ENCODE results near the gene ALDOC. TPM values are rescaled to one million over a fixed set of nuclear protein-coding genes. Genes with fewer than 3 reads are reported as not detected.

The ALDOC gene
- polyA plus RNA-seq, 1 of the 3 experiments (the other 2 are of a cell fraction), result 10.3 TPM

DNA sequence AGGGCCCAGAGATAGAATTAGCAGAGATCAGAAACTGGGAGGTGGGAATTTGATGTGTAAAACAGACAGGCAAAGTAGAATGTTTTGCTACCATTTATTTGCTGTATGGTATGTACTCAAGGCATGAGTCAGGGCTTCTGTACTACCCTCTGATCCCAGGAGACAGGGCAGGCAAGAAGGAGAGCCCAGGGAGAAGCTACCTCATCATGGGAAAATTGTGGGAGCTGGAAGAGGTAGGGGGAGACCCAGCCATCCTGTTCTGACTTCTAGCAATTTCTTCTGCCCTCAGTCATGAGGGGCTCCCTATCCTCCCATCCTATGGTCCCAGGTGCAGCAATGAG is 3.7 kb downstream of the ALDOC start:
- no peak overlapping the region for H3K9ac ChIP-seq
- TF ChIP-seq FOXM1 (IDR thresholded peaks at IDR 0.05; ENCODE audit: low read depth) (no peak), GABPA (IDR thresholded peaks at IDR 0.05; ENCODE audit: low read depth) (no peak), EP300 (IDR thresholded peaks at IDR 0.05; ENCODE audit: borderline replicate concordance in 1 of 2, low read depth in 1 of 2, low read length in 1 of 2) (no peak), SMC3 (IDR thresholded peaks at IDR 0.05; ENCODE audit: low read depth, low read length) (no peak), EZH2phosphoT487 (IDR thresholded peaks at IDR 0.05; ENCODE audit: borderline replicate concordance, low read depth) (no peak)
- peaks cover 25% of the 10 kb centered on the region for H3K79me2 ChIP-seq (ENCODE audit: insufficient read depth)
- no peaks in the 10 kb centered on the region for H4K20me1 ChIP-seq (ENCODE audit: insufficient read depth)
- H3K27ac ChIP-seq (ENCODE audit: low read depth in 2 of 2, low read length in 1 of 2), result no peak overlapping the region
- H3K4me3 ChIP-seq (ENCODE audit: low read depth in 2 of 2, low read length in 1 of 2), result no peak overlapping the region
- no peaks in the 10 kb centered on the region for H3K27me3 ChIP-seq (ENCODE audit: insufficient read depth)
- no peak for DNase-seq
- peaks cover 7 to 9% of the 10 kb centered on the region in 2 experiments for H3K36me3 ChIP-seq (replicated peaks in 1 of 2; ENCODE audit: control insufficient read depth in 1 of 2, insufficient read depth in 2 of 2, low read length in 1 of 2)
- H3K9me2 ChIP-seq, result no peaks in the 10 kb centered on the region
- no peak overlapping the region for H3K4me2 ChIP-seq
- CTCF ChIA-PET, result interaction anchor here (1.1 to 3.1 kb wide), 5 partner anchors 23 to 71 kb away, joined by 4 to 13 read pairs (median 4); partner anchors contain the start of gene BLTP2
- H2AFZ ChIP-seq (ENCODE audit: low read depth), result no peak overlapping the region
- no peaks in the 10 kb centered on the region for H3K9me3 ChIP-seq
- peaks cover 11% of the 10 kb centered on the region for H3F3A ChIP-seq (replicated peaks; ENCODE audit: insufficient read depth)
- H3K4me1 ChIP-seq (ENCODE audit: control insufficient read depth in 1 of 2, insufficient read depth in 2 of 2, low read depth in 1 of 2, low read length in 1 of 2), result peaks cover 4 to 38% of the 10 kb centered on the region in 2 experiments; a peak in 3 of 4 replicates
- POLR2A ChIA-PET, result no interaction called here

DNA sequence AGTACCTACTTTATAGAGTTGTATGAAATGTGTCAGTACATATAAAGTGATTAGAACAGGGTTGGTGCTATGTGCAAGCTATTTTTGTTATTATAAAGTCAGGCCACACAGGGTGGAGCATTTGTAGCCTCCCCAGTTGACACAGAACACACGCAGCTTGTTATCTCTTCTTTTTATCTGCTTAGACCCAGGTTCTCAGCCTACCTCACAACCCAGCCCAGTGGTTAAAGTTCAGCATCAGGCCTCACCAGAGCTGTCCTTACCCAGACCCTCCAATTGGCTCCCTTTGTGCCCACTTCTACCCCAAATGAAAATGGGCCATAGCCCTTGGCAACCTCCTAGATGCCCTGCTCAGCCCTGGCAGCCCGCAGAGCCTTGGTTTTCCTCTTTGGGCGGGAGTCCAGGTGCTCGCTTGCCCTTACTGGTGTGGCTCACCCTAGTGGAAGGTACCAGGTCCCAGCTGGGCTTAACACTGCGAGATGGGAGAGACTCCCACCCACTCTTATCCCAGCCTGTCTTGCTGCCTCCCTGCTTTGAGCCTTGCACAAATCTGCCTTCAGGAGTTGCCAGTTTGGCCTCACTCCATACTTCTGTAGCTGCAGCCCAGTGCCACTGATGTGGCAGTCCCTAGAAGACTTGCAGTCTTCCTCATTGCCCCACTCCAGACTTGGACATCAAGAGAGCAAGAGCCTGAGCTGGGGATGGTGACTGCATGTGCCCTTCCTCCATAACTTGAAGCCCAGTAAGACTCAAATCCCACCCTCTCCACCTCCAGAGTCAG is 4.2 kb downstream of the ALDOC start:
- H2AFZ ChIP-seq (ENCODE audit: low read depth), result peak overlapping the region; percentile 77; the same call in 1 of the 2 replicates
- ChIA-PET CTCF (interaction anchor here (0.7 to 3.1 kb wide), 10 partner anchors 19 to 172 kb away, joined by 3 to 13 read pairs (median 4); partner anchors contain the start of genes BLTP2 and RSKR), POLR2A (interaction anchor here (0.9 kb wide), 1 partner anchor 27 kb away, joined by 3 read pairs; no protein-coding TSS in a partner anchor)
- no peaks in the 10 kb centered on the region for H3K27me3 ChIP-seq (ENCODE audit: insufficient read depth)
- no peaks in the 10 kb centered on the region for H3K9me3 ChIP-seq
- 90% methylated on average over 5 of the region's 5 CpGs for WGBS (ENCODE audit: low lambda C conversion rate)
- no peaks in the 10 kb centered on the region for H3K9me2 ChIP-seq
- H3K36me3 ChIP-seq (replicated peaks in 1 of 2; ENCODE audit: control insufficient read depth in 1 of 2, insufficient read depth in 2 of 2, low read length in 1 of 2), result peaks cover 3 to 6% of the 10 kb centered on the region in 2 experiments
- H3F3A ChIP-seq (replicated peaks; ENCODE audit: insufficient read depth), result peaks cover 6% of the 10 kb centered on the region
- H4K20me1 ChIP-seq (ENCODE audit: insufficient read depth), result no peaks in the 10 kb centered on the region
- DNase-seq, result no peak
- H3K4me1 ChIP-seq (ENCODE audit: control insufficient read depth in 1 of 2, insufficient read depth in 2 of 2, low read depth in 1 of 2, low read length in 1 of 2), result peaks cover 4 to 38% of the 10 kb centered on the region in 2 experiments; a peak in 3 of 4 replicates
- H3K27ac ChIP-seq (ENCODE audit: low read depth in 2 of 2, low read length in 1 of 2), result no peak overlapping the region
- peaks cover 30% of the 10 kb centered on the region for H3K79me2 ChIP-seq (ENCODE audit: insufficient read depth)
- H3K9ac ChIP-seq, result 0 out of 2 replicates have a peak overlapping the region, but pooled peaks have one; percentile 50
- TF ChIP-seq RXRA (IDR thresholded peaks at IDR 0.05; ENCODE audit: borderline replicate concordance, low read depth) (no peak), CHD2 (IDR thresholded peaks at IDR 0.05; ENCODE audit: low read length, partially characterized antibody) (no peak), RAD21 (IDR thresholded peaks at IDR 0.05; ENCODE audit: low read length) (no peak), EP300 (IDR thresholded peaks at IDR 0.05; ENCODE audit: borderline replicate concordance in 1 of 2, low read depth in 1 of 2, low read length in 1 of 2) (no peak), FOXJ3 (CRISPR knock-in tag; IDR thresholded peaks at IDR 0.05) (no peak), ELF1 (IDR thresholded peaks at IDR 0.05) (no peak), SMC3 (IDR thresholded peaks at IDR 0.05; ENCODE audit: low read depth, low read length) (no peak), NFIC (IDR thresholded peaks at IDR 0.05; ENCODE audit: borderline replicate concordance) (no peak), TEAD4 (IDR thresholded peaks at IDR 0.05; ENCODE audit: borderline replicate concordance, insufficient read depth) (no peak), POLR2AphosphoS5 (IDR thresholded peaks at IDR 0.05; ENCODE audit: low read depth, low read length) (no peak), GABPA (IDR thresholded peaks at IDR 0.05; ENCODE audit: low read depth) (no peak), SIN3A (IDR thresholded peaks at IDR 0.05; ENCODE audit: borderline replicate concordance, low read depth, low read length) (no peak)
- TF ChIP-seq, protein P1, sequence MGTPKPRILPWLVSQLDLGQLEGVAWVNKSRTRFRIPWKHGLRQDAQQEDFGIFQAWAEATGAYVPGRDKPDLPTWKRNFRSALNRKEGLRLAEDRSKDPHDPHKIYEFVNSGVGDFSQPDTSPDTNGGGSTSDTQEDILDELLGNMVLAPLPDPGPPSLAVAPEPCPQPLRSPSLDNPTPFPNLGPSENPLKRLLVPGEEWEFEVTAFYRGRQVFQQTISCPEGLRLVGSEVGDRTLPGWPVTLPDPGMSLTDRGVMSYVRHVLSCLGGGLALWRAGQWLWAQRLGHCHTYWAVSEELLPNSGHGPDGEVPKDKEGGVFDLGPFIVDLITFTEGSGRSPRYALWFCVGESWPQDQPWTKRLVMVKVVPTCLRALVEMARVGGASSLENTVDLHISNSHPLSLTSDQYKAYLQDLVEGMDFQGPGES (IDR thresholded peaks at IDR 0.05; ENCODE audit: low read depth, low read length), result no peak
- TF ChIP-seq, protein P2, sequence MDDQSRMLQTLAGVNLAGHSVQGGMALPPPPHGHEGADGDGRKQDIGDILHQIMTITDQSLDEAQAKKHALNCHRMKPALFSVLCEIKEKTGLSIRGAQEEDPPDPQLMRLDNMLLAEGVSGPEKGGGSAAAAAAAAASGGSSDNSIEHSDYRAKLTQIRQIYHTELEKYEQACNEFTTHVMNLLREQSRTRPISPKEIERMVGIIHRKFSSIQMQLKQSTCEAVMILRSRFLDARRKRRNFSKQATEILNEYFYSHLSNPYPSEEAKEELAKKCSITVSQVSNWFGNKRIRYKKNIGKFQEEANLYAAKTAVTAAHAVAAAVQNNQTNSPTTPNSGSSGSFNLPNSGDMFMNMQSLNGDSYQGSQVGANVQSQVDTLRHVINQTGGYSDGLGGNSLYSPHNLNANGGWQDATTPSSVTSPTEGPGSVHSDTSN (IDR thresholded peaks at IDR 0.05), result no peak
- TF ChIP-seq, protein P3, sequence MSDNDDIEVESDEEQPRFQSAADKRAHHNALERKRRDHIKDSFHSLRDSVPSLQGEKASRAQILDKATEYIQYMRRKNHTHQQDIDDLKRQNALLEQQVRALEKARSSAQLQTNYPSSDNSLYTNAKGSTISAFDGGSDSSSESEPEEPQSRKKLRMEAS (IDR thresholded peaks at IDR 0.05; ENCODE audit: low read depth), result no peak
- TF ChIP-seq, protein P4, sequence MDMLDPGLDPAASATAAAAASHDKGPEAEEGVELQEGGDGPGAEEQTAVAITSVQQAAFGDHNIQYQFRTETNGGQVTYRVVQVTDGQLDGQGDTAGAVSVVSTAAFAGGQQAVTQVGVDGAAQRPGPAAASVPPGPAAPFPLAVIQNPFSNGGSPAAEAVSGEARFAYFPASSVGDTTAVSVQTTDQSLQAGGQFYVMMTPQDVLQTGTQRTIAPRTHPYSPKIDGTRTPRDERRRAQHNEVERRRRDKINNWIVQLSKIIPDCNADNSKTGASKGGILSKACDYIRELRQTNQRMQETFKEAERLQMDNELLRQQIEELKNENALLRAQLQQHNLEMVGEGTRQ (IDR thresholded peaks at IDR 0.05; ENCODE audit: borderline replicate concordance, low read depth, low read length), result no peak
- peak overlapping the region; percentile 77 for H3K4me2 ChIP-seq
- H3K4me3 ChIP-seq (ENCODE audit: low read depth in 2 of 2, low read length in 1 of 2), result peak overlapping the region in 1 of 2 experiments; percentile 82; a peak in 1 of 4 replicates

Data from SK-N-SH (cell line).